HG03060 (cell line): ENCODE results near the gene MED14.
"Not testable (repeated sequence)": the region's sequence is repeated elsewhere in the genome, so short reads cannot be mapped to it uniquely, and the experiment has no call there.

Experiments used
- ATAC-seq: cut with Tn5 transposase; IDR thresholded peaks from one replicate; pipeline ENCODE4 v1.9.1; 2021; ENCODE audit warnings: low read depth, moderate number of reproducible peaks; ENCODE audit not compliant: unreplicated experiment

MED14 gene

DNA sequence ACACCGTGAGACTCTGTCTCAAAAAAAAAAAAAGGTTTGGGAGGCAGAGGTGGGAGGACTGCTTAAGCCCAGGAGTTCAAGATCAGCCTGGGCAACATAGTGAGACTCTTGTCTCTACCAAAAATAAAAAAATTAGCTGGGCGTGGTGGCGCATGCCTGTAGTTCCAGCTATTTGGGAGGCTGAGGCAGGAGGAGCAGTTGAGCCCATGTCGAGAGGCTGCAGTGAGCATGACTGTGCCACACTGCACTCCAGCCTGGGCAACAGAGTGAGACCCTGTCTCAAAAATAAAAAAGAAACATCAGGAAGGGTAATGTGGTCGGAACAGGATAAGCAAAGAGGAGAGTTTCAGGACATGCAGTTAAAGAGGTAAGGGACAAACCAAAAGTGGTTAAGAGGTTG lies 2.8 kb downstream of the MED14 start:
- ATAC-seq = not testable (repeated sequence)

DNA sequence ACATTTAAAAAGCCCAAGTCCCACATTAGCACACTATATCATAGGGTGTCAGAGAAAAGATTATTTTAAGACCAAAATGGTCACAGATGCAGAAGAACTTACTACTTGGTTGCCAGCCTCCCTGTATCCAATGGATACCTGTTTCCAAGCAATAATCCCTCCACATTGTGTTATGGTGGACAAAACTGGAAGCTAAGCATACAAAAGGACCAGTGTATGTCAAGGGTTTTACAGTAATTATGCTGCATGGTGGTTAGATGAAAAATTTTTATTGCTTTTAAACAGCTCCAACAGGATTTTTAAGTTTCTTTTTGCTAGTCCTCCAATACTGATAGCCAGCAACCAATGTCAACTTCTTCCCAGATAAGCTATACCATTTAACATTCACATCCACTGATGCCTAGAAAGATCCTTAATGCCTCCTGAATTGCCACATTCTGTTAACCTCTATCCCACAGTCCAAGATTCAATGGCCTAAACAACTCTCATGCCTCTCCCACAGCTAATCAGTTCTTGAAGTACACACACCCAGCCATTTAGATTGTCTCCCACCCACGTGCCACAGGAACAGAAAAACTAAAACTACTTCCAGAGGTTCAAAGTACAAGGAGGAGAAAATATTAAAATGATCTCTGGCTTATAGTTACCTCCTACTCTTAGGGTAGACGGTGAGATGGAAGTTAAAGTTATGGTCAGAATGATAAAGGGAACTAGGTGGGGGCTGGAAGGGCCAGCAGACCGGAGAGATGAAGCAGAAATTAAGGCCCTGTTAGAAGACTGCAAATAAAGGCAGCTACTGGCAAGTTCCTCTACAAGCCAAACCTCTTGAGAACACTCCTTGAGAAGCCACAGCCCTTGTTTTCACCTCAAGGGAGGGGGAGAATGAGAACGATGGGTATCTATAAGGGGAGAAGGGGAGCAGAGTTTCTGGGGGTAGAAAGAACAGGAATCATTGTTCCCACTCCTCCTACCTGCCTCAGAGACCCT lies 5.5 kb downstream of the MED14 start:
- ATAC-seq = no peak

DNA sequence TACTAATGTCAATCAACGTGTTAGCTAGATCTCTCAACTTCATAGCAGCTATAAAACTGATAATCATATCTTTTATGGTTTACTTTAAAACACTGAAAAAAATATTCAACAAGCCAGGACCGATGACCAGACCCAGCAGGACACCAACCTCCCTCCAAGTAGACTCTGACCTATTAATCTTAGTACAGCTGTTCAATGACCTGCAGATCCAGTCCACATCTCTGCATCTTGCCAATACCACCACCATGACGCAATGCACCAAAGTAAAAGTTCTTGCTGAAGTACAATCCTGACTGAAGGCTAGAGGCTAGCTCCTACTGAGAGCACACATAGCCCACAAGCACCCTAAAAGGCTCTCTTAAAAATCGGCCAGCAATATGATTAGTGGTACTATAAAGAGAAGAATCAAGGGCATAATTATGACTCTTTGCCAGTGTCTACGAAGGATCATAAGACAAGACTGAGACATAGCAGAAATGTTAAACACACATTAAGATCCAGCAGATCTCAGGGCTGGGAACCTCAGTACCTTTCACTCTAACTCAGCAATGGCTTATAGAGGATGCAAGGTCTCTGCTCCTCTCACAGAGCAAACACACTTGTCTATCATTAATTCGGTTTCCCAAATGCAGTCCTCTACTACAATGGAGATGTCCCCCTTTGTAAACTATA lies 7.6 kb downstream of the MED14 start:
- no peak for ATAC-seq

DNA sequence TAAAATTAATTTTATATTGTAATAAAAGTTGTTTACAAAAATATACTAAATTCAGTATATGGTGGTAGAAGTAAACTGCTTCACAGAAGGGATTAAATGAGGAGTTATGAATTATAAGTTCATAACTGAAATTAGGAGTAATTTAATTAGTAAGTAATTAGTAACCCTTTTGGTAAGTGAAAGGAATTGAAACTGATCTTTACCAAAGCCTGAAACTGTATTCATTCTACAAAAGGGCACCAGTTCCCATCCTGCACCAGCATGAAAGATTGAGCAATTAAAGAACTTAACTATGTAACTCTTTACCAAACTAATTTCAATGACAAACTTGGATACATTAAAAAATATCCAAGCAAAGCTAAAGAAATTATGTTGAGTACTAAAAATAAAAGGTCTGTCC lies 8.2 kb downstream of the MED14 start:
- no peak for ATAC-seq

DNA sequence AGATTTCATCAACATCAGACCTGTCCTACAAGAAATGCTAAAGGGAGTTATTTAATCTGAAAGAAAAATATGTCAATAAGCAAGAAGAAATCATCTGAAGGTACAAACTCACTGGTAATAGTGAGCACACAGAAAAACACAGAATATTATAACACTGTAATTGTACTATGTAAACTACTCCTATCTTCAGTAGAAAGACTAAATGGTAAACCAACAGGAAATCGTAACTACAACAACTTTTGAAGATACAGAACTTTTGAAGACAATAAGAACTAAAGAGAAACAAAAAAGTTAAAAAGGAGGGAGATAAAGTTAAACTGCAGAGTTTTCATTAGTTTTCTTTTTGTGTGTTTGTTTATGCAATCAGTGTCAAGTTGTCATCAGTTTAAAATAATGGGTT lies 12.4 kb downstream of the MED14 start:
- no peak for ATAC-seq

DNA sequence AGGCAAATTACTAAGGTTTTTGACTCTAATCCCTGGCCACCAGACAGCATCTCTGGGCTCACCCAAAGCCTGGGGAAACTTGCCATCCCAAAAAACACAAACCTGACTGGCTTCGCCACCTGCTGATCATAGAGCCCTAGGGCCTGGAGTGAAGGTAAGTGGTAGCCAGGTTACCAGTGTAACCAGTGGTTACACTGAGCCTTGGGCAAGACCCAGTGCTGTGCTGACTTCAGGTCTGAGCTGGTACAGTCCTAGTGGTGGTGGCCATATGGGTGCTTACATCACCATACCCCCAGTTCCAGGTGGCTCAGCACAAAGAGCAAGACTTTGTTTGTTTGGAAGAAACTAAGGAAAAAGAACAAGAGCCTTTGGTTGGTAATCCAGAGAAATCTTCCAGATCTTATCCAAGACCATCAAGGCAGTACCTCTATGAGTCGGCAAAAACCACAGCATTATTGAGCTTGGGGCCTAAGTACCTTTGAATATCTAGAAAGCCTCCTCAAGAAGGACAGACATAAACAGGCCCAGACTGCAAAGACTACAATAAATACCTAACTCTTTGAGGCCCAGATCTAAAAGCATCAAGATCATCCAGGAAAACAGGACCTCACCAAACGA lies 13.7 kb downstream of the MED14 start:
- no peak for ATAC-seq

DNA sequence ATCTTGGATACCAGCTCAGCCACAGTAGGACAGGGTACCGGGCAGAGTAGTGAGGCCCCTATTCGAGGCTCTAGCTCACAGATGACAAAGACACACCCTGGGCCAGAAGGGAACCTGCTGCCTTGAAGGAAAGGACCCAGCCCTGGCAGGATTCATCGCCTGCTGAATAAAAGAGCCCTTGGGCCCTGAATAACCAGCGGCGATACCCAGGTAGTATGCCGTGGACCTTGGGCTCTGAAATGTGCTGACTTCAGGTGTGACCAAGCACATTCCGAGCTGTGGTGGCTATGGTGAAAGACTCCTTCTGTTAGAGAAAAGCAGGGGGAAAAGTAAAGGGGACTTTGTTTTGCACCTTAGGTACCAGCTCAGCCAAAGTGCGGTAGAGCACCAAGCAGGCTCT lies 14.6 kb downstream of the MED14 start:
- no peak for ATAC-seq

DNA sequence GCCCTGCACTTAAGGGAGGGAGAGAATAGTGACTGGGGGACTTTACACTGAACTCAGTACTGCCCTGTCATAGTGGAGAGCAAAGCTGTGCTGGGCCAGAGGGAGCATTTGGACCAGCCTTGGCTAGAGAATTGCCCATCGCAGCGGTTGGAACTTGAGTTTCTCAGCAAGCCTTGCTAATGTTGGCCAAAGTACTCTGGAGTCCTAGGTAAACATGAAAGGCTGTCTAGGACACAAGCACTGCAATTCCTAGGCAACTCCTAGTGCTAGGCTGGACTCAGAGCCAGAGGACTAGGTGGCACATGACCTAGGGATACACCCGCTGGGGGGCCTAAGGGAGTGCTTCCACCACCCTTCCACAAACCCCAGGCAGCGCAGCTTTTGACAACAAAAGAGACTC lies 15.0 kb downstream of the MED14 start:
- ATAC-seq = no peak

DNA sequence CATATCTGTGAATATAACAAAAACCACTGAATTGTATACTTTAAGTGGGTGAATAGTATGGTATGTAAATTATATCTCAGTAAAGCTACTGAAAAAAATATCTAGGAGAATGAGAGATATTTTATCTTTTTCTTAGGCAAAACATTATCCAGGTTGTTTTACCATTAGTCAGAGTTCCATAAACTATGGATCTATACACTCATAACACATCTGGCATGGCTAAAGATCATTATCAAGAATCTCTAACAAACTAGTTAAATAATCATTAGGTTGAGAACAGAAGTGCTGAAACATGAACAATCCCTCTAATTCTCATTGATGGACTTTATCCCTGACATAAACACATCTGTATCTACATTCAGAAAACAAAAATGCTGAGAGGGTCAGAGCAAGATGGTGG lies 15.6 kb downstream of the MED14 start:
- no peak for ATAC-seq

DNA sequence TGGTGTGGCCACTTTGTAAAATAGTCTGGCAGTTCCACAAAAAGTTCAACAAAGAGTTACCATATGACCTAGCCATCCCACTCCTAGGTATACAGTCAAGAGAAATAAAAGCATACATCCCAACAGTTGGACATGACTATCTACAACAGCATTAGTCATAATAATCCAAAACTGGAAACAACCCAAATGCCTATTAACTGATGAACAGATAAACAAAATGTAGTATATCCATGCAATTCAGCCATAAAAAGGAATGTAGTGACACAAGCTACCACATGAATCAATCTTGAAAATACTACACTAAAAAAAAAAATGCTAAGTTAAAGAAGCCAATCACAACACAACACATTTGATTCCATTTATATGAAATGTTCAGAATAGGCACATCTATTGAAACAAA lies 16.1 kb downstream of the MED14 start:
- no peak for ATAC-seq

DNA sequence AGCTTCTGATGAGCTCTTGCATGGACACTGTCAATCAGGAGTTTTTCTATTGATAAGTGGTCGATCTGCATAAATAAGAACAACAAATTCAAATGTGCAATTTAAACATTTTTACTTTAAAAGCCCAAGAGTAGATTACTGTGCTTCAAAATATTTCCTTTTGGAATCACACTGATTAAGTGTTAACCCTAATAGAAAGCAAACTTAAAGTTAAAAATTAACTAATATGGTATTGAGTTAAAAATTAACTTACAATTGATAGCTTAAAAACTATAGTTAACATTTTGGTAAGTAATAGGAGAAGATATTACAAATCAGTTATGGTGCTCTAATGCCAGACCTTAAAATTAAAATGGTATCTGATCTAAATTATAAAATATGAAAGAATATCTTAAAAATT lies 25.9 kb downstream of the MED14 start:
- no peak for ATAC-seq

DNA sequence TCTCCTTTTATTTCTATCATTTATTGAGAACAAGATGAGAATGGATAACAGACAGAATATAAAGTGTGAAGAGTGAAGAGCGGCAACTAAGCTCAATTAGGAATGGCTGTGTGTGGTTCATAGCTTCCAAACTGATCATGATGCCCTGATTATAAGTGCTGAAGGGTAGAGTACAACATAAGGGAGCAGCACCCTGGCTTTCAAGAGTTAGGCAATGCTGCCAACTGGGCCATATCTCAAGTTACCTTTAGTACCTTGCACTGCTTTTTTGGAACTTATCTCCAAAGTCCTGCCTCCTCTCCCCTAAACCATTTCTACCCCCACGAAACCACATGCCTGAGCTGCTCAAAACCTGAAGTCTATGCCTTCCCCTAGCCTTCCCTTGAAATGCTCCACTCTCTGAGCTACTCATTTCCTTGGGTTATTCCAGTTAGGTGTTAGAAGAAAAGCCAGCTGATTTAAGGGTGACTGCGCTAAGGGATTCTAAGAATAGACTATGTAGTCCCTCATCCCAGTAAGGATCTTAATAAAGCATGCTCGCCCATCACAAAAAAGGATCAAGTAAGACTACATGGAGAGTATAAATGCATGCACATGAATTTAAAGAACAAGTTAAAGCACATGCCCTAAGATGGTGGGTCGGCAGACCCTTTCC lies 29.6 kb downstream of the MED14 start:
- ATAC-seq = no peak

DNA sequence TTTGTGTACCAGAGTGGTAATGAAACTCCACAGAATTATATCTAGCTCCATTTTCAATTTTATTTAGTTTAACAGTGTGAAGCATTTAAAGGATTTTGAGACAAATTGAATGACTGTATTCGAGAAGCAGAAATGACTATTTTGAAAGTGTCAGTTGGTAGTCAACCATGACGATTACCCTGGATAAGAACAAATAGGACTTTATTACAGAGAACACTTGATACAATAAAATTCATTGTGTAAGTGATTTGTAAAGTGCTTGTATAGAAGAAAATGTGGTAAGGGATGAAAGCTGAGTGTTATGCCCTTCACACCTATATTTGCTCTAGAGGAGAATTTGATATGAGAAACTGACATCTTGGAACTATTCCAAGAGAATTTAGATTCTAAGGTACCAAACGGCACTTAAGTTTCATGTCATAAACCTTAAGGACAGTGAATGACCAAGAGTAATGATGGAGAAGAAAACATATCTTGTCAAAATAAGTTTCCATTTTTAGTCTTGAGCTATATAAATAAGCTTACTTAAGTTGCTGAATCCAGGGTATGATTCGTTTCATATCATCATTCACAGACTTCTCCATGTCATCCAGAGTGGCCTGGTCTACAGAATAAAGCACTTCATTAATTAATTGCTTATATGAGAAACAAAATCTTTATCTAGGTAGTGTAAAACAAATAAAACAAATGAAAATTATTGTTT lies 34.6 kb downstream of the MED14 start:
- ATAC-seq = no peak

DNA sequence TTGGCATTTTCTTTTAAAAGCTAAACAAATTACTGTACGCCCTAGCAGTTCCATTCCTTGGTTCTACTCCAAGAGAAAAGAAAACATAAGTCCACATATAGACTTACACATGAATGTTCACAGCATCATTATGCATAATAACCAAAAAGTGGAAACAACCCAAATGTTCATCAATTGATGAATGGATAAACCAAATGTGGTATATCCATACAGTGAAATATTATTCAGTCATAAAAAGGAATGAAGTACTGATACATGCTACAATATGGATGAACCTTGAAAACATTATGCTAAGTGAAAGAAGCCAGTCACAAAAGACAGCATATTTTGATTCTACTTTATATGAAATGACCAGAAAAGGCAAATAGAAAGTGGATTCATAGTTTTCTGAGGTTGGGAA lies 36.5 kb downstream of the MED14 start:
- ATAC-seq = no peak

DNA sequence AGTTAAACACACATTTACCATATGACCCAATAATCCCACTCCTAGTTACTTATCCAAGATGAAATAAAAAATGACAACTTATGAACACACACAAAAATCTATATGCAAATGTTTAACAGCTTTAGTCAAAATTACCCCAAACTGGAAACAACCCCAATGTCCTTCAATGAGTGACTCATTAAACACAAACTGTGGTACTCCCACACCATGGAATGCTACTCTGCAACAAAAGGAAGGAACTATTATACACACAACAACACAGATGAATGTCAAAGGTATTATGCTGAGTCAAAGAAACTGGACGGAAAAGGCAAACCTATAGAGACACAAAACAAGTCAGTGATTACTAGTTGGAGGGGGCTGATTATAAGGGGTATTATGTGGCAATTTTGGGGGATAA lies 40.5 kb downstream of the MED14 start:
- no peak for ATAC-seq

DNA sequence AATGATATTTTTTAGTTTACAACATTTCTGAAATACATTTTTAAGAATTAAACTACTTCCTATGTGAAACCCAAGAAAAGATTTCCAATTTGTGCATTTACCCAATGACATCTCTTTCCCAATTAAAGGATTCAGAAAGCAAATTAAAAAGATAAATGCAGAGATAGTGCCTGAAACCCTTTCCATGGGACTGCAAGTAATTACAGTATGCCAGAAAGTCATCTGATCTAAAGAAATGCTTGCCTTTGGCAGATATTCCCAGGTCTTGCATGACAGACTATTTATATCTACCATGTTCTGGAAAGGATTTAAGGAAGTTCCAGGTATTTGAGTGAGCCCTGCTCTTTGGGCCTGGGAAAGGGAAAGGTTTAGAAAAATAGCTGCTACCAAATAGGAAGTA lies 46.4 kb downstream of the MED14 start:
- no peak for ATAC-seq

DNA sequence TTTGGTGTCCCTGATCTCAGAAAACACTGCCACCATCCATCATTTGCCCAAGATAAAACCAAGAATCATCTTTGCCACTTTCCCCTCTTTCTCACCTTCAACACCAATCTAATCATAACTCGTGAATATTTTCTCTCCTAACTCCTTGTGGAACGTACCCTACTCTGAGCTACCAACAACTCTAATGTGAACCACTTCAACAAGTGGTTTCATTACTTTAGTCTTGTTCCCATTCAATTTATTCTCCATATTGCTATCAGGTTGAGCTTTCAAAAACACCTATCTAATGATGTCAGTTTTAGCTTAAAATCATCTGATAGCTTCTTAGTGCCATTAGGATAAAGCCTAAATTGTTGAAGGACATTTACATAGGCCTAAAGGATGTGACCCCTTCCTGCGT lies 48.2 kb downstream of the MED14 start:
- no peak for ATAC-seq

DNA sequence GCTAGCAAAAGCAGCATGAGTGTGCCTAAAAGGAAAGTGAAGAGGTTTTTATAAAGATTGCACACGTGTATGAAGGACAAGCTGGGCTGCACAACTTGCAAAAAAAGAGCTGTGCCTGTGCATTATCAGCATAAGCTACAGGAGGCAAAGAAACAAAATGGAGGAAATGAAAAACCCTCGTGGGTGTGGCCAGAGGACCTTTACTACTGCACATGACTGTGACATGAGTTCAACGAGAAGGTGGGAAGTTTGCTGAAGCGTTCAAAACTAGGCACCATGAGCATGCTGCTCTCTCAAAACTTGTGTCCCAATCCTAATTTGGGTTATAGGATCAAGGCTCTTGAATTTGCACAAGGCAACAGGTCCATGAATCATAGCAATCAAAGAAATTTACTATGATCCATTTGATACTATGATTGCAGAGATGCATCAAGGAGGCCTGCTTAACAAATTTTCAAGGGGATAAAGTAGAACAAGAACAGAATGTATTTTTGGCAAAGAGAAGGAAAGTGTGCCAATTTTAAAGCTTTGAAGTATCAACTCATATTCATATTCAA lies 49.9 kb downstream of the MED14 start:
- ATAC-seq = no peak

DNA sequence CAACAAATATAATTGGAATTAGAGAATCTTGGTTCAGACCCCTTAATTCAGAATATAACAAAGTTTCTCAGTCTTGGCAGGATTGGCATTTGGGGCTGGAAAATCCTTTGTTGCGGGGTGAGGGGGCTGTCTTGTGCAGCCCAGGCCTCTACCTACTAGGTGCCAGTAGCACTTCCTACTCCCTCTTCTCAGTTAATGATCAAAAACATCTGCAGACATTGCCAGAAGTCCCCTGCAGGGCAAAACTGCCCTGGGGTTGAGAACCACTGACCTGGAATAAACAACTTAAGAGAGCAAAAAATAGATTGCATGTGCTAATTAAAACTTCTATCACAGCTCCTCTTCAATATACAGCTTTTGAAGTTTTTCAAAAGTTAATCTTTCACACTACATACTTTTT lies 51.2 kb downstream of the MED14 start:
- ATAC-seq = no peak

DNA sequence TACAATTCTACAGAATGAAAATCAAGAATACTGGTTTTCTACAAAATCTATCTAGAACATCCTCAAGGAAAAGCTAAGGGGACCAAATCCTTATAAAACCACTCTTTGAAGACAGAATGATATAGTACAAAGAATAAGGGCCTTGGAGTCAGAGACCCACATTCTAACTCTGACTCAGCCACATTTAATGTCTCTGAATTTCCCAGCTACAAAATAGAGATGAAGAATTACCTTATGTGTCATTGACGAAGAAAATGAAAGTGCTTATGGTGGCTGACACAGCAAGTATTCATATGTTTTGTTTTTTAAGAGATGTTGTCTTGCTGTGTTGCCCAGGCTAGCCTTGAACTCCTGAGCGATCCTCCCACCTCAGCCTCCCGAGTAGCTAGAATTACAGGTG lies 52.1 kb downstream of the MED14 start:
- no peak for ATAC-seq
